Hematopoietic multipotent progenitor cell treated with erythropoietin and hydrocortisone succinate and interleukin-3 and kit ligand, for 4 days (in vitro differentiated cells): ENCODE results near the gene BHLHE40.

Experiments used
- DNase-seq: peaks from one replicate; pipeline ENCODE4 v3.0.0-alpha.2; 2015

The BHLHE40 gene

DNA sequence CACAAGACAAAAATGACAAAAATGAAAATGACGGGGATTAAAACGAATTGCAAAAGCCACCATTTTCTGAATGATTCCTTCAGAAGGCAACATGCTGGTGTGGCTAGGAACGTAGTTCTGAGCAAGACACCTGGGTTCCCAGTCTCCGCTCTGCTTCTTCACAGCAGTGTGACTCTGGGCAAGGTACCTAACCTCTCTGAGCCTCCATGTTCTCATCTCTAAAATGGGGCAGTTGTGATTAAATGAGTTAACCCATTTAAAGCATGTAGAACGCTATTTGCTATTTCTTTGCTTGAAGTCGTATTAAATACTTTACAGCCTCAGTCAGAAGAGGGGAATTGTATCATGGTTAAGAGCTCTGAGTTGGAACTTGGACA lies 23.6 kb downstream of the BHLHE40 start:
- DNase-seq, result no peak

DNA sequence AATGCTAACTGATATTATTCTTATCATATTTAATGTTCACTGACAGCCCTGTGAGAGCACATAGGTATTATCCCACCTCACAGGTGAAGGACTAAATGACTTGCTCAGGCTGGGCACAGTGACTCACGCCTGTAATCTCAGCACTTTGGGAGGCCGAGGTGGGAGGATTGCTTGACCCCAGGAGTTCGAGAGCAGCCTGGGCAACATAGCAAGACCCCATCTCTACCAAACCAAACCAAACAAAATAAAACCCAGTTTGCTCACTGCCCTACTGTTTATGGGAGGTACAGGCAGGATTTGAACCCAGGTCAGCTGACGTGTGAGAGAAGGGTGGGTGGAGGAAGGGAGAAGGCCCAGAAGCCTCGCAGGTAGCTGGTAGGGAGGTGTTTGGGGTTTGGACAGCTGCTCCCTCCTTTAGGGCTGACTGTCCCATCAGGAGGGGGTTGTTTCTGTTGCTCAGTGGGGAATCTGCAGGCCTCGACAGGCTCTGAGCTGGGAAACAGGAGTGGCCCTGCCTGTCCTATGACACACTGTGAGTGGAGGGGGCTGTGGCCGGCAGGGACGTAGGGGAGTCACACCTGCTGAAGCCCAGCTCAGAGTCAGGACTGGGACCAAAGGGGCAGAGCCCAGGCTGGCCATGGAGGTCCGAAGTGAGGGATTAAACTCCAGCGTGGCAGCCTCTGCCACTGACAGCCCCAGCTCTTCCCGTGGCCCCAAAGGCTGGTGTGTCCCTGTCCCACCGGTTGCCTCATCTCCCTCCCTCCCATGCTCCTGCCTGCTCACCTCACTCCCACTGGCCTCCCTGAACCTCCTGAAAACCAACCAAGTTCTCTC lies 25.3 kb downstream of the BHLHE40 start:
- no peak for DNase-seq

DNA sequence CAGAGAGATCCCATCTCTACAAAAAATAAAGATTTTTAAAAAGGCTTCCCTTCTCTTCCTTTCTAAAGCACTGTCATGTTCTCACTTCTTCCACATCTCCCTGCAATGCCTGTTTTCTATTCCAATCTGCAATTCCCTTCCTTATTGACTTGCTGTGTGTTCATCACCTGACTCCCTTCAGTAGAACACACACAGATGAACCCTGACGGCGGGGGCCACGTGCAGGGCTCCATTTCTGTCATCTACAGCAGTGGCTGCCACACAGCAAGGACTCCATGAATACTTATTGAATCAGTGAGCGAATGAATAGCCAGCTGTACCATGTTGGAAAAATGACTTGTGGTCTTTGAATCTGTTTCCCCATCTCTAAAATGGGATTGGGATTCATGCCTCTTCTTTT lies 26.1 kb downstream of the BHLHE40 start:
- DNase-seq, result no peak

DNA sequence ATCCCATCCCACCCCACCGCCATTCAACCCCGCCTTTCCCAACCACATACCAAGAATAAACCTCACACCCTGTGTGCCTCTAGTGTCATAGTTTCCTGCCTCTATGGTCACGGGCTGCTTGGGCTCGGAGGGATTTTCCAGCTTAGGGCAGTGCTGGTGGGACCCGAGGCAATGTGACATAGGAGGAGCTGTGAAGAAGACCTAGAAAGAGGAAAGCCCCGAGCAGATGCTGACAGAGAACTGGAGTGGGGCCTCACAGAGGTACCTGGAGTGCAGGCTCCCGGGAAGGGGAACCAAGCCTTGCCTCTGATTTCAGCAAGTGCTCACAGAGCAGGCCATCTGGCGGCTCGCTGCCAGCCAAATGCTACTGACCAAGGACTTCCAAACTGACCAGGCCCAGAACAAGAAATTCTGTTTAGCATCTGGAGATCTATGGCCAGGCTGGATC lies 27.5 kb downstream of the BHLHE40 start:
- DNase-seq, result peak; percentile 49

DNA sequence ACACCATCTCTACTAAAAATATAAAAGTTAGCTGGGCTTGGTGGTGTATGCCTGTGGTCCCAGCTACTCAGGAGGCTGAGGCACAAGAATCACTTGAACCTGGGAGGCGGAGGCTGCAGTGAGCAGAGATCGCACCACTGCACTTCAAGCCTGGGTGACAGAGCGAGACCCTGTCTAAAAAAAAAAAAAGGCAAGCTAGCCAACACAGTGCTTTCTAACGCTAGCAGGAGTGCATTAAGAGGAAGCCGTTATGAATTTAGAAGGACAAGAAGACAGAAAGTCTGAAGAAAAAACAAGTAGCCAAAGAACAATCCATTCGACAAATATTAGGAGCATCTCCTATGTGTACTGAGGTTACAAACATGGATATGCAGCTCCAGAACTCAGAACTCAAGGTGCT lies 28.6 kb downstream of the BHLHE40 start:
- DNase-seq, result no peak

DNA sequence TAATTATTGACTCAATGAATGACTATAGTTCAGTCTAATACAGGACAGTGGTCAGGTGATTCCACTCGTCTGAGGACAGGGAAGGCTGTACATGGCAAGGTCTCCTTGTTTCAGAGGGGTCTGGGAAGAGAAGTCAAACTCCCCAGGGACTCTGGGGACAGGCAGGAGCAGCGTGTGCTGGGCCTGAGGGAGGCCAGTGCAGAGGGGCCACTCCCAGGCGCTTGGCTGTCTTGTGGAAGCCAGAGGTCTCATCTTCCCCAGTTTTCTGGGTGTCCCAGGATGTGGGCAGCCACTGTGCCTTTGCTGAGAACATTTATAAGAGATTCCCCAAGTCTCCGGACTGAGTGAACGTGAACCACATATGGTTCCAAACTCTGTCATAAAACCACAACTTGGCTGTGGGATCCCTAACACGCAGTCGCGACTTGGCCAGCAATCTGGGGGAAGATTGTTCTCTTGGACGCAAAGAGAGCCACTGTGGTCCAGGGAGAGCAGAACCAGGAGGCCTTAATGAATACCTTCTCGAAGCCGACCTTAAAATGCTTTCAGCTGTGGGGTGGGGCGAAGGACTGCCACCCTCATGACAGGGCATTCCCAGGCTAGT lies 30.4 kb downstream of the BHLHE40 start:
- no peak for DNase-seq

DNA sequence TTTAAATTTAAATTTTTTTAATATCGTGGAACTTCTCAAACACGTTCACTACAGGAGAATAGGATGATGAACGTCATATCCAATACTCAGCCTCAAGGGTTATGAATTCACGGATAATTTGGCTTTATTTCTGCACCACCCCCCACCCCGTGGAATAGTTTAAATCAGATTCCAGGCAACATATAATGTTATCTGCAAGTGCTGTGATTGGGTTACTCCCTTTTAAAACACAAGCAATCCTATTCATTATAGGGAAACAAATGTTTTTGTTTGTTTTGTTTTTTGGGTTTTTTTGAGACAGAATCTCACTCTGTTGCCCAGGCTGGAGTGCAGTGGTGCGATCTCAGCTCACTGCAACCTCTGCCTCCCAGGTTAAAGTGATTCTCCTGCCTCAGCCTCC lies 30.9 kb downstream of the BHLHE40 start:
- DNase-seq, result no peak

DNA sequence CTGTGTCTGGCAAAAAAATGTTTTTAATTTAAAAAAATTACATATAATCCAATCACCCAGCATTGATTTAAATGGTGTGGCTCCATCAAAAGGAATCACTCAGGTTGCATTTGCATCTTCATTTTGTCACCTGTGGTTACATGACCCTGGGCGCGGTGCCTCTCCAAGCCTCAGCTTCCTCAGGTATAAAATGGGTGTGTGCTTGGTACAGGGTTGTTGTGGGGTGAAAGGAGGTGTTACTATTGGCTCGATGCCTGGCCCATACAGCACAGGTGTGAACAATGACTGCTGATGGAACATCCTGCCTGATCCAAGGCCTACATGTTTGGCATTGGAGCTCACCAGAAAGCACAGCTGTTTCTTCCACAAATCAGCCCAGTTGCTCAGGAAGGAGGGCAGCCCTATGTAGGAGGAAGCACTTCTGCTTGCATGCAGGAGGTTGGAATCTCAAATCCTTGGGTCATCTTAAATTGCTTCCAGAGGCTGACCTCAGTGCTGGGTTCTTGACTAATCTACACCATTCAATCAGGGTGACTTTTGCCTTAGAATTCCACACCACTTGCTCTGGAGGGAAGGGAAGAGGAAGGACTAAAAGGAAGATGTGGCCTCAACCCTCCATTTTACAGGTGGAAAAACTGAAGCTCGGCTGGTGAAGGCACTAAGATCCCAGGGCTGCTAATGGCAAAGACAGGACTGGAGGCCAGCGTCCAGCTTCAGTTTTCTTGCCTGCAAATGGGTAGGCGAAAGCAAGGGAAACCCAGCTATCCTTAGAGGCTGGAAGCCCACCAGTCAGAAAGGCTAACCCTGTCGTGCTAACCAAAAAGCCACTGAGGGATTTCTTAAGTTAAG lies 31.7 kb downstream of the BHLHE40 start:
- no peak for DNase-seq

DNA sequence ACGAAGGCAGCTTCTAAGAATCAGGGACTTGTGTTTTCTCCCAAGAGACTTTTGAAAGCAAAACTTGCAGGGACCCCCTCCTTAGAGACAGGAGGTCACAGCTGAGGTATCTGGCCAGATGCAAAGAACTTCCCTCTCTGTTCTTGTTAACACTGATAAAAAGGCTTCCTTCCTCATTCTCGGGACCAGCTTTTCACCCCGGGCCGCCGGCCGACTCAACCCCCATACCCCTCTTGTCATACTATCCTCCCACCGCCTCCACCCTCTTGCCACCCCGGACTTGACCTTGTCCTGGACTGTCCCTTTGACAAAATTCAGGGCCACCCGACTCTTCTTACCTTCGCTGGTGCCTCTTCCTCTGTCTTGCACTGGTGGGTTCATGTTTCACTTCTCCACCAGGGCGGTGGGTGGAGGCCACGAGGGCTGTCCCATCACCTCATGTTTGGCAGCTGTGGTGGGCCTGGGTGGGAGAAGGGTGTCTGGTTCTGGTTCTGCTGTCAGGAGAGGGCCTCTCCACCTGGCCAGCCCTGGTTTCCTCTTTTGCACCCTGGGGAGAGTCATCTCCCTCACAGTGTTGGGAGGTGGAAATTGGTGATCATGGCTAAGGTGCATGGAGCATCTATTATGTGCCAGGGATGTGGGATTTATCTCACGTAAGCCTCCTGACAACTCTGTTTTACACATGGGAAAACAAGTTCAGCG lies 32.5 kb downstream of the BHLHE40 start:
- peak; percentile 94 for DNase-seq

DNA sequence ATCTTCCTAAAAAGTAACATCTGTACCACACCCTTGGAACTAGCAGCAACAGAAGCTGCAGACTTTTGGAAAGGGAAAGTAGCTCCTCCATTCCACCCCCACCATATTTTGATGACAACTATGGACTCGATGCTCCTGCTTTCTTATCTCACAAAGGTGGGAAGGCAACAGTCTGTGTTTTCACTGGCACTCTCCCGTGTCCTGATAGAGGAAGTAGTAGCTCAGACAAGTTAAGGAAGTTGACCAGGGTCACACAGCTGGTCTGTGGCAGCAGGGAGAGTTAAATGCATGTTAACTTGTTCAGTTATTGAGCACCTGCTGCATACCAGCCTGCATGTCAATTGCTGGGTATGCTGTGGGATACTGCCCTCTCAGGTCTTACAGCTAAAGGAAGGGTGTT lies 33.1 kb downstream of the BHLHE40 start:
- peak; percentile 51 for DNase-seq

DNA sequence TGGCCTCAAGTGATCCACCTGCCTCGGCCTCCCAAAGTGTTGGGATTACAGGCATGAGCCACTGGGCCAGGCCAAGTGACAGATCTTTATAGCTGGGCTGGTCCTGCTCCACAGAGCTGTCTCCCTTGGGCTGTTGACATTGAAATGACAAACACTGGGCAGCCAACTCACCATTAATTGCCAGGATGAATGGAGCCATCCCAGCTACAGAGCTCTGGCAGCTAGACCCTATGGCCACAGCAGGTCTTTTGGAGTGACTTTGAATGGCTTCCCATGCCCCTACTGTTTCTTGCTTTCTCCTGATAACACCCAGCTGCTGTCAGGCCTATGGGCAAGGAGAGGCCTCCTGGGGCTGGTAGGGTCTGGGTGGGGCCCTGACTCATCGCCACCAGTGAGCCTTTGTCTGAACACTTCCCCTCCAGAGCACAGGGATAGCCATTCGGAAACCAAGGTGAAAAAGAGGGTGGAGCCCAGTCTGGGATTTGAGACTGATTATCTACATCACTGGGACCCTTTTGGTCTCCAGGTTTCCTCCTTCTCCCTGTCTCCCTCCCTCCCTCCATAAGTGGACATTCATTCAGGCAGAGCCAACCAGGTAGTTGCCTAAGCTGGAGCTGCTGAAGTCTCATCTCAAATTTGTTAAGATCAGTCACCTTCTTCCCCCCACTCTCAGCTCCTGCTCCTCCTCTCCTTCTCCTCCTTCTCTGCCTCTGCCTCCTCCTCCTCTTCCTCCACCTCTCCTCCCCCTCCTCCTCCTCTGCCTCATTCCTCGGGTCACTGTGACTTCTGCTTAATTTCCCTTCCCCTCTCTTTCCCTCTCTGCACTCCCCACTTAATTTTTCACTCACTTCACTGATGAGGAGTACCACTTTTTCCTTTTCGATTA lies 34.0 kb downstream of the BHLHE40 start:
- peak; percentile 96 for DNase-seq

DNA sequence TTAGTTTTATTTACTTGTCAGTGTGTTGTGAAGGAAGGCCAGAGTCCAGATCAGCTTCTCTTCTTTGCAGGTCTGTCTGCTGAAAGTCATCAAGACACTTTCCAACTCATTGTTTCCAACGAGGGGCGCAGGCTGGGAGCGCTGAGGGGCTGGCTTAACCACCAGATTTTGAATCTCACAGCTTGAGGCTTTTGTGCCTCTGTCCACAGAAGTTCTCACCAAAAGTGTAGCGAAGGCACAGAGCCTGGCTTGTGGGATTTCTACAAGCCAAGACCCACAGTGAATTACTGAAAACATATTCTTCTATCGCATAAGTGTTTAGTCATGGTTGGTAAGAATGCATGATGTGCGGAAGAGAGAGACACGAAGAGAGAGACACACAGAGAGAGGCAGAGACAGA lies 35.2 kb downstream of the BHLHE40 start:
- DNase-seq, result no peak

DNA sequence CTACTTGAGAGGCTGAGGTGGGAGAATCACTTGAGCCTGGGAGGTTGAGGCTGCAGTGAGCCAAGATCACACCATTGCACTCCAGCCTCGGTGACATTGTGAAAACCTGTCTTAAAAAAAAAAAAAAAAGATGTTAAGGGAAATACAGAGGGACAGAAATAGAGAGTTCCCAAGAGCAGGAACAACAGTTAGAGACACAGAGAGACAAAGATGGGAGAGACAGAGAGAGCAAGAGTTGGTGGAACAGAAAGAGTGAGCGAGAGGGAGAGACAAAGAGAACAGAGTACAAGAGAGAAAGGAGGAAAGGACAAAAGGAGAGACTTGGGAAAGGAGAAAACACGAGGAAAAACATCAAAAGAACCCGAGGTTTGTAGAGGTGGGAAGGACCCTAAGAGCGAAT lies 35.8 kb downstream of the BHLHE40 start:
- DNase-seq, result no peak

DNA sequence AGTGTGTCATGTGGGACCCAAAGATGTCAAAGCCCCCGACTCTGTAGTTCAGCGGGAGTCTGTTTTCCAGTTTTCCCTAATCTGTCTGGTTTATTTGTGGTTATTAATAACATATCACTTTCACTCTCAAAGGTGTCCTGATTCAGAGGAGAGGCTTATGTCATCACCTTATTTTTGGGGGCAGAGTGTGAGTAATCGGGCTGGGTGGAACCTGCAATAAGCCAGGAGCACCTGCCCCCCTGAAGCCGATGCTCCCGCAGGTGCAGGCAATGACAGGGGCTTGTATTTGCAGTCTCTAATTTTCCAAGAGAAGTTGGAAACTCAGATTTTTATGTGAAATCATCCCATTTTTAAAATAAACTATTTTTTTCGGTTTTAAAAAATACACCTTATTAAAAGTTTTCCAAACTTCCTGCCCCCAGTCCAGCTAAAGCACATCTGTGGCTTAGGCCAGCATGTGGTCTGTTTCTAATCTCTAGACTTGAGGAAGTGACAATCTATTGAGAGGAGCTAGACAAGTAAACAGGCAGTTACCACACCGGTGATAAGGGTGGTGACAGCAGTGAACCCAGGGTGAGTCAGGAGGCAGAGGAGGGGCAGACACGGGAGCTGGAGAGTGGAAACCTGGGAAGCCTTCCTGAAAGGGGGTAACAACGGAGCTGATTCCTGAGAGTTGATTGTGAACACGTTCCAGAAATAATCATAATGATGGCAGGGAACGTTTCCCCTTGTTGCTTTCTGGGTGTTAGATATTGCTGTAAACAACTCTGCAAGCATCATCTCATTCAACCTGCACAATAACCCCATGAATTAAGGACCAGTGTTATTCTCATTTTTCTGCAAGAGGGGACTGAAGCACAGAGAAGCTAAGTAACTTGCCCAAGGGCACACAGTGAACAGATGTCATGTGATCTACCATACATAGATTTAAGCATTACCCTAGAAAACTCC lies 37.2 kb downstream of the BHLHE40 start:
- DNase-seq, result peak; percentile 91

DNA sequence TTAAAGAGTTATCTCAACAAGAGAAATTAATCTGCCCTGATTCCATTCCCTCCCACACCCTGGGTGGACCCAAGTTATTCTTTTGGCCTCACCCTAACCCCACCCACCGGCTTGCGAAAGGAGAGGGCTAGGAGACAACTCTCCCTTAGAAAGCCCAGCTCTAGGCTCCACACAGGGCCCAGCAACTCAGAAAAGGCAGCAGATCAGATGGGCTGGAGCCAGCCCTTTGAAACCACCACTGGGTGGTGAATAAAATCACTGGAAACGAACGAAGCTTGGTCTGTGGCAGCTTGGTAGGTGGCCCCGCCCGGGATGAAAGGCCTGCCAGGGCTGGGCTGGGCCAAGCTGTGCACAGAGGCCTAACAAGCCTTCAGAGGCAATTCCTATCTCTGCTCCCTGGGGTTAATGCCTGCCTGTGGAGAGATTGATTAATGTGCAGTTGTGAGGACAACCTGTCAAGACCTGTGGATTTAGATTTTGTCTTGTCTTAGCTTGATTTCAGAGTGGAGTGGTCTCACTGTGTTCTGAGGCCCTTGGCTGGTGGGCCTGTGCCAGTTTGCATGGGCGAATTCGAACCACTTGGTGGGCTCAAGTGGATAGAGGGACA lies 38.8 kb downstream of the BHLHE40 start:
- DNase-seq, result peak; percentile 88

DNA sequence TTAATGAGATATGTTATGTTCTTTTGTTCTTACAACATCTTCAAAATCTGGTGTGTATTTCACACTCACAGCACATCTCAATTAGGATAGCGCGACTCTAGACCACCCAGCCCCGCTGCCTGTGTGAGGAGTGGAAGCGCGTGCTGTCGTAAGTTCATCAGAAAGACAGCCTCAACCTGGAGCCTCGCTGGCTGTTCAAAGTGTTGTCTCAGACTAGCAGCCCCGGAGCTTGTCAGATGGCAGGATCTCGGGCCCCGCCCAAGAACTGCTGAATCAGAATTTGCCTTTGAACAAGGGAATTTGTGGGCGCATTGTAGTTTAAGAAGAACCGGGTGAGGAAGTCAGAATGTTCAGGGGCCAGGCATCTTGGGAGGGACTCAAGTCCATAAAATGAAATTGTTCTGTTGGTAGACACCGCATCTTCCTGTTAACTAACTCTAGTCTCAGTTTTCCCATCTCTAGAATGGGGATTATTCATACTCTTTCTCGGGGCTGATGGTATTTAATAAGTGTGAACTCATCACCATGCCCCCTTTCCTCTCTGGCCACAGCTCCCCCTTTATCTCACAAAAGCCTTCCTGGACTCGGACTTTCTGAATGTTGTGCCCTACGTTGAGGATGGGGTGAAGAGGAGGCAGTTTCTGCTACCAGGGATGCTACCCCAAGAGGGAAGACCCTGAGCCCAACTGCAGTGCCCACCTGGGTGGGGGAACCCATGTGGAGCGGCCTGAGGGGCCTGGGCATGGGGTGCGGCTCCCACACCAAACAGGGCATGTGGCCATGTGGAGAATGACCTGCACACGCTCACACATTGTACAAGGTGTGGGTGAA lies 40.4 kb downstream of the BHLHE40 start:
- peak; percentile 93 for DNase-seq

DNA sequence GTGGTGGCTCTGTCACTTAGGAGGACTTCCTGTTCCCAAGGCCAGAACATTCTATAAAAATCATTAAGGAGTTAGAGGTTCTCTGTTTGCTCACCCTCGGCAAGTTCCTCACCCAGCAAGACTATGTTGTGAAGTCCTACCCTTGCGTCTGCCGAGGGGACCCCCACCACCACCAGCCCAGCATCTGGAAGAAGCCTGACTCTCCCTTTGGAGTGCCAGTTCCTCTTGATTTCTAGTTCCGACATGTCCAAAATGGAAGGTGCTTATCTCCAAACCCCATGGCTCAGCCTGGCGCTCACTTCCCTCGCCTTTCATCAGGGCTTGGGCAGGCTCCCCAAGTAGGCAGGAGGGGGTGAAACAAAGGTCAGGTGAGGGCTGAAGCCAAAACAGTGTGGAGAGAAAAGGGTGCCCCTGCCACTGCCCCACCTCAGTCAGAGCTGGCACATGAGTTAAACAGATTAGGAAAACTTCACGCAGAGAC lies 41.0 kb downstream of the BHLHE40 start:
- DNase-seq, result peak; percentile 71

DNA sequence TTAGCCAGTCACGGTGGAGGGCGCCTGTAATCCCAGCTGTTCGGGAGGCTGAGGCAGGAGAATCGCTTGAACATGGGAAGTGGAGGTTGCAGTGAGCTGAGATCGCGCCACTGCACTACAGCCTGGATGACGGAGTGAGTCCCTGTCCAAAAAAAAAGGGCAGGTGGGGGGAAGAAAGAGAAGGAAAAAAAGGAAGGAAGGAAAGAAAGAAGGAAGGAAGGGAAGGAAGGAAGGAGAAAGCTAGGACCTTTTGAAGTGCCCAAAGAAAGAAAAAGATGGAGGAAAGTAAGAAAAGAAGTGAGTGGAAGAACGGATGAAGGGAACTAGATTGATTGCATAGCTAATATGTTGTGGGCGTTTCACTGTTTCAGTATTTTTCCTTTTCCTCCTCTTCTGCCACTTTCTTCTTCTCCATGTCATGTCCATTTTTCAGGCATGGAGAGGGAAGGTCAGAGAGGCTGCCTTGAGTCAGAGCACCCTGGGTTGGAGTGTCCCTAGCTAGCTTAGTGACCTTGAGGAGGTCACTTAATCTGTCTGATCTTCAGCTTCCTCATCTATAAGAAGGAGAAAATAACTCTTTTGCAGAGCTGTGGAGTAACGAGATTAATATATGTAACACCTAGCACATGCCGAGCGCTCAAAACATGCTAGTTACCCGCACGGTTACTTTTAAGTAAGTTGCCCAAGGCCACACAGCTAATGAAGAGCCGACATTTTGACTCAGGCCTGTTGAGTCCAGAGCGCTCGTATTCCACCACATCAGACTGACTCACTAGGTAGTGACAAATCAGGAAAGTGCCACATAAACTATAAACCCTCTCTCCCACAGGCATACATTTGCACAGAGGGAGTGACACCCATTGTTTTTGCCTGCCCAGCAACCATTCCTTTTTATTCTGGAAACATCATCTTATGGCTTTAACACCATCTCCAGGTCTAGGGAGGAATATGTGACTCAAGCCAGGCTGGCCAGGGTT lies 42.2 kb downstream of the BHLHE40 start:
- DNase-seq, result no peak
